Dedifferentiated amniotic fluid mesenchymal stem cell (primary cell): ENCODE results near the gene NKAIN2.
"Not testable (repeated sequence)": the region's sequence is repeated elsewhere in the genome, so short reads cannot be mapped to it uniquely, and the experiment has no call there.

ENCODE experiments used
- DNase-seq: peaks from one replicate; pipeline ENCODE4 v3.0.0-alpha.2; 2016; ENCODE audit errors: extremely low spot score

NKAIN2 gene

DNA sequence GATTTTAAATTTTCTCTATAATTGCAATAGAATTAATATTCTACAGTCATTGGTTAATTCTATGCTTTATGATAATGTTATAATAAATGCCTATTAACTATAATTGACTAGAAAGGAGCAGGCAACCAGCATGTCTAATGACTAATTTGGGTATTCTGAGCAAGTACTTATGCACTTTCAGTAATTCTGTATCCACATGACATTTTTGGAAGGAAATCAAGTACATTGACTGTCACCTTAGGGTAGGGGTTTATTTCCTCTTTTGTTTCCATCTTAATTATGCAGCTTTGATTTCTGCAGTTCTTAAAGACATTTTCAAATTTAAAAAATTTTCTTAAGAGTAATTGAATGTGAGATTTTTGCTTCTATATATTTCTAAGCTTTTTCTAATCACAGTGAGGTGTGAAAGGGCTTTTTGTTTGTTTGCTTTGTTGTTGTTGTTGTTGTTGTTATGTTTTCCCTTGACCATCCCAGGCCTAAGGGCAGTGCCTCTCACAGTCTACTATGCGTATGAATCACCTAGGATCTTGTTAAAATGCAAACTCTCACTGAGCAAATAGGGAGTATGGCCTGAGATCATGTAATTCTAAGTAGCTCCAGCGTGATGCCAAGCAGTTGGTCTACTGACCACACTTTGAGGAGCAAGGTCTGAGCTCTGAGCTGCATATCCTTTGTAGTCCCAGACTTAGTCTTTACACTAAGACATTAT lies 691.4 kb downstream of the NKAIN2 start:
- DNase-seq, result no peak

DNA sequence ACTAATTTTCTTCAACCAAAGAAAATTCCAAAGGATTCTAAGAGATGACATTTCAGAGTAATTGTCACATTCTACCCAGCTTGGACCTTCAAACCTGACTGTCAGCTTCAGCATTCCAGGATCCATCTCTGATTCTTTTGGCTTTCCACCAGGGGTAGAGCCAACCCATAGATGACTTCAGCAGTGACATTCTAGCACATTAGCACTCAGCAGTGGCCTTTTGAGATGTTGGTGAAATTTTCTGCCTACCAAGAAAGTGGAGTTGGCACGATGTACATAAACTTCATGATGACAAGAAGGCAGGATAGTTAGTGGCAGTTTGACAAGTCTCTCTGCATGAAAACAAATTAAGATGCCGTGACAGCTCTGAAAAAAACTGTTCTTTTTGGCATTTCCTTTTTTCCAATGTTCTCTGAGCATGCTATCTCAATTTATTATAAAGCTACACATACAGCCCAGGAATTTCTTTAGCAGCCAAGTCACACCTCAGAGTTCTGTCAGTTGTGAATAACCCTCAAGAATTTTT lies 692.1 kb downstream of the NKAIN2 start:
- no peak for DNase-seq

DNA sequence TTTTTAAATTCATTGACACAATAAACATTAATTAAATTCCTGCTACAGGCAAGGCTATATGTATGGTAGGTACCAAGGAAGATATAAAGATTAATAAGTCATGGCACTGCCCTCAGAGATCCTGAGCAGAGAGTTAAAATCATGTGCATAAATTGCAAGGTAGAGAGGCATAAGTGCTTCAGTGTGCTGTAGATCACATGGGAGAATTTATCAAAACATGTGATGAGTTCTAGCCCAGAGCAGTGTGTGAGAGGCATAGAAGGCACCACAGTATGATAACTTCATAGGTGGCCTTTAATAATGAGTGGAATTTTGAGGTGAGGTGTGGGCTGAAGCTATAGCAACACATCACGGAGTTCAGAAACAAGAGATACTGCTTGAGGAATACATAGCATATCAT lies 692.7 kb downstream of the NKAIN2 start:
- no peak for DNase-seq

DNA sequence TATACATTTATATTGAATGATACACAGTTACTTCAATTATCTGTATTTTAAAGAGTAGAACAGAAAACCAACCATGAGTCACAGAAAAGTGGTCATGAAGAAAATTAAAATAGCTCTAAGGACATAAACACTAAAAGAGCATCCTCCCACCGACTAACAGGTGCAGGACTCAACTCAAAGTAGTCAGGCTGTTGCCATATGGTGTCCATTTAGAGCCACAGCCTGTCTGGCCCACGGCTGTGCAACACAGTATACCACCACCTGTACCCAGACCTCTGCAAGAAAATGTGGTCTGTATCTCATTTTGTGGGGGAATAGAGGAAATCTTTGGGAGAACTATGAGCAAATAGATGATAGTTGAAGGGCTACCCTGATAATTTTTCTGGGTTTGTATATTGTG lies 708.8 kb downstream of the NKAIN2 start:
- DNase-seq, result no peak

DNA sequence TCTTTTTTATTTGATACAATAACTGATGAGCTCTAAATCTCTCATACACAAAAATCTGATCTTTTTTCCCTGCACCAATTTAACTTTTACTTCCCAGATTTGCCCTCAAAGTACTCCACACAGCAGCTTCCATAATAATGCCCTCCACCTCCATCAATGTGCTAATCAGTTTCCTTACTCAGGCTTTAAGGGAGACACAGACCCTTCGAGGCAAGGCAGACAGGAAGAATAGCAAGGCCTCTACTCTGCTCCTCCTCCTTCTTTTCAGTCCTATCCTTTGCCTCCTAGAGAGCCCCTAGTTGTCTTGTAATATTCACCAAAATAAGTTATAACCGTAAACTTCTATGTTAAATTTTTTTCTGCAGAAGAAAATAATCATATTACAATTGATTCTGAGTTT lies 713.7 kb downstream of the NKAIN2 start:
- DNase-seq, result no peak

DNA sequence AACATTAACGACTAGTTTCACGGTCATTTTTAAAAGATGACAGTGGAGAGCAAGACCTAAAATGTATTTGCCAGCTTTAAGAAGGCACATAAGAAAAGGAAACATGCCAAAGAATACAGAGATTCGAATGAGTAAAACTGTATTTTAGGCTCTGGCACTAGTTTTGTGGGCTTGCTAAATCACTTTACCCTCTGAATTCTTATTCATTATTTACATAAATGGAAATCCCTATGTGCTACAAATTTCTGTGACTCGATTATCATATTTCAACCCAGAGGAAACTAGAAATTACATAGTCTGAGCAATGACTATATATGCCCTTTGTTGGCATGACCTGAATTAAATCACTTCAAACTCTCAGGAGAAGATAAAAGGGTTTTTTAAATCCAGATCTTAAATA lies 716.8 kb downstream of the NKAIN2 start:
- DNase-seq, result no peak

DNA sequence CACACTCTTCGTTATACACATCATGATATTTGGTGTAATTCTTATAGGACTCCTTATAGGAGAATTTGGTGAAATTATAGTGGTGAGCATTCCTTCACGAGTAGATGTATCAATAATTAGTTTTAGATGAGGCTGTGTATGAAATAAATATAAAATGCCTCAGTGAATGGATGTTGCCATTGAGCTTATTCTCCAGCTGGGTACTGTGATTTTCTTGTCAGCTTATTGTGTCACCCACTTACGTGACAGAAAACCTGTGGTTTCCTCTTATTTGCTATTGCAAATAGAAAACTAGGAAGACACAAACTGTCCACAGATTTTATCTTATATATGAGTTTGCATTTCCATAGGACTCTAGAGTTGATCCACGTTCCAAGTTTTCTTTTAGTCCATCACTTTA lies 718.7 kb downstream of the NKAIN2 start:
- no peak for DNase-seq

DNA sequence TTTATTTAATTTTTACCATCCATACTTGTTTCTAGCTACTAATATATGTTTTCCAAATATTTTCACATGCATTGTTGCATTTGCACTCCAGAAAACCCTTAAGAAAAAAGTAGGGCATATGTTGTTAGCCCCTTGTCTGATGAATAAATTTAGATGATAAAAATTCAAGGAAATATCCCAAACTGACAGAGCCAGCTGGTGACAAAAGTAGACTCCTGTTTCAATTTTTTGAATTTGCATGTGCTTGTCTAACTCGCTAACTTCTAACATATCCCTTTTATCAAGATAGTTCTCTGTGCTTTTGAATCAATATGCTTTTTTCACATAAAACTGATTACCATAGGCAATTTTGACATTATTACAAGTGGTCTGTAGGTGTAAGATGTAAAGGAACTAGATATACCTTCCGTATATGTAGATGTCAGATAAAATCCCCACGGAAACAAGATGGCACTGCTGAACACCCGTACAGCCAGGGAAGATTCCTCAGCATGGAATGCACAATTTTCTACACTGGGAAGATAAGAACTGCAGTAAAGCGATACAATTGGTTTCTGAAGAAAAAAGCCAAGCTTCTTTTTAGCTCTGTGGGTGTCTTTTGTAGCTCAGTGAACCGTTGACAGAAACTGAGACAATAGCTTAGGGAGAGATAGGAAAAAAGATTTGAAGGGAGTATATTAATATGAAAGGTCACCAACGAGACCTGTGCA lies 721.0 kb downstream of the NKAIN2 start:
- DNase-seq, result no peak

DNA sequence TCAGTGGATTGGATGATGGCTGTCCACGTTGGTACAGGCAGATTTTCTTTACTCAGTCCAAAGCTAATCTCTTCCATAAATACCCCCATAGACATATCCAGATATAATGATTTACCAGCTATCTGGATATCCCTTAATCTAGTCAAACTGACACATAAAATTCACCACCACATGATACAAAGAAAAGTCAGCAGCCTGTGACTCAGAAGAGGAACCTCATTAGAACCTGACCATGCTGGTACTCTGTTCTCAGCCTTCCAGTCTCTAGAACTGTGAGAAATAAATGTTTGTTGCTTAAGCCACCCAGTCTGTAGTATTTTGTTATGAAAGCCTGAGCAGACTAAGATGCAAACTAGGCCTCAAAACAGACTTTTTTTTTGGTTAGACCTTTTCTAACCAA lies 727.3 kb downstream of the NKAIN2 start:
- no peak for DNase-seq

DNA sequence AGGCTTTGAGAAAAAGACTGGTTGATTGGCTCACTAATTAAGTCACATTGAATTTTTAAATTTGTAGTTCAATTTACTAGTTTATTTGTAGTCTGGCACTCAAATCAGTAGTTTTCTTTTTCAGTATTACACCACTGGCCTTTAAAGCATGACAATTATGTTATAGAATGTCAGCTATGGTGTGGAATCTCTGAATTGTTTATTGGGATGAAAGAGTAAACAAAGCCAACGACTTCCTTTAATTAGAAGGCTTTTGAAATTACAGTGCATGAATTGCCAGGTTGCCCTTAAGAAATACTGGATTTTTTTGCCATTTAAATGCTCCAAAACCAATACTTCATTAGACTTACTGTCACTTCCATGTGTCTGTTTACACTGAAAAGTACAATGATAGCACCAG lies 731.6 kb downstream of the NKAIN2 start:
- DNase-seq, result no peak

DNA sequence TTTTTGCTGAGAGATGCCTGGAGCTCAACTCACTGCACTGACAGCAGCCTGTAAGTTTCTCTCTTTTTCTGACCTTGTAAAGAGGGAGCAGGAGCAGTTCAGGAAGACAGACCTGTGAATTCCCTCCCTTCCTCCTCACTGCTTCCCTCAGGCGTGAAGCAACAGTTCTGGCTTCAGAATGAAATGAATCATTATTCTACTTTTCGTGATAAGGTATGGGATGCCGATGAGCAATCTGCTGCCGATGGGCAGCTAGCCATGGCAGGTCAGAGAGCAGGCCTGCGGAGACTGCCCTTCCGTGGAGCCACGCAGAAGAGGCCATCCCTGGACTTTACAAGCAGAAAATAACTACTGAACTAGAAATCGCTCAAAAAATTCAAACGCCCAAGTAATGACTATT lies 732.1 kb downstream of the NKAIN2 start:
- no peak for DNase-seq

DNA sequence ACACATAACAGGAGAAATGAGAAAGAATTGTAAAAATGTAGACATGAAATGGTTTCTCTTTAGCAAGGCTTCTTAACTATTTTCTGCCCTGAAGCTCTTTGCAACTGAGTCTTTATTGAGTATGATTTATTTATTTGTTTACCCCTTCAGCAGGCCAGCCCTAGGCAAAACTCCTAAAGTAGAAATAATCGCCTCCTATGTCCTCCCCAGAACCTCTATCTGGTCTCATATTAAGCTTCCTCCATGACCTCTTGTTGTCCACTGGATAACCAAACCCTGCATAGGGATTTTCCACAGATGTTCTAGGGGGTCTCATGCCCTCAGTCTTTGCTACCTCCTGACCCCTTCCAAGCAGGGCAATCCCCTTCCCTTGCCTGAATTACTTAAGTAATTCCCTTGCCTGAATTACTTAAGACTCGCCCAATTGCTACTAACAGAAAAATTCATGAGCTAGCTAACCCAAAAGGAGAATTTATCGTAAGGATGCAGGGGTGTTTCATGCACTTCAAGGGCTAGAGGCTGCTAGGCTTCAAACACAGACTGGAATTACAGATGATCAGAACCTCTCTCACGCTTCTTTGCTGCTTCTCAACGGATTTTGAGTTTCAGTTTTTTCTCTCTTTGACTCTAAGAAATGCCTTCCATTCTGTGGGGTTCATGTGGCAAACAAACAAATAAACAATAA lies 732.6 kb downstream of the NKAIN2 start:
- no peak for DNase-seq

DNA sequence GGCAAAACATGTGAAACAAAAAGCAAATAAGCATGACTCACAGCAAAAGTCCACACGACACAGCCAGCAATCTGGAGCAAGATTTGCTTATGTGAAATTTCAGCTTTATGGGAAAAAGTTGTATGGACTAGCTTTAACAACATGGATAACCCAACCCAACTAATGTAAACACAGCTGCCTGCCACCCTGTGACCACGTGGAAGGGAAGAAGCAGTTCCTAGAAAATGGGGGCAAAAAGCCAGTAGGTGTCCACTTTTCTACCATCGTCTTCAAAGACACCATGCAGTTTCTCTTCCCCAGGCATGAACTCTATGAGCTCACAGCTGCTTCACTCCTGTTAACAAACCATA lies 733.2 kb downstream of the NKAIN2 start:
- DNase-seq, result no peak

DNA sequence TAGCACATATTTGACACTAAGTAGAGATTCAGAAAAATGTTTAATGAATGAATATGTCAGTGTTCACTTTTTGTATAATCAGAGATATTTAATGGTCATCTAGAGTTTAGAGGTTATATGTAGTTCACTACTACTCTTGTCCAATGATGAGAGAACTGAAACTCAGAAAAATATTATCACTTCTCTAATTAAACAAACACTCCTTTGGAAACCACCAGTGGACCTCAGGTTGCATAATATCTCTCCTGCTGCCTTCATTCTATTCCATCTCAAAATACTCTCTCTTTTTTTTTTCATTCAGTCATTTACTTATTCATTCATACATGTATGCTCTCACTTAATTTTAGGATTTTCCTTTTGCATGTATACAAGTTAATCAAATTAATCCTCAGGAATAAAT lies 735.4 kb downstream of the NKAIN2 start:
- DNase-seq, result no peak

DNA sequence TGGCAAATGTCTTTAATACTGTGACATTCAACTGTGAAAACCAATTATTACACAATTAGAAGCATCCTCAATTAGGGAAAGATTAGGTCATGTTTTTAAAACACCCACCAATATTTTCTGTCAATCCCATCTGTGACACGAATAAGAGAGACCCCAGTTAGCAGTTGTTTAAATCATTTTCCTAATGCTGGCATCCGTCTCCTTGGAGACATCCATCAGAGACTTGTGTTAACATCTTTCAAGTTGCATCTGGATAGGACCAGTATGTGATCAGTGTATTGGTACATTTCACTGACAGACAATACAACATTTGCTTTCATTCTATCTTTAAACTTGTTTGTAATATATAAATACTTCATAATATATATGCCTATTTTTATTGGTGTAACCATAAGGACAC lies 737.9 kb downstream of the NKAIN2 start:
- DNase-seq, result no peak

DNA sequence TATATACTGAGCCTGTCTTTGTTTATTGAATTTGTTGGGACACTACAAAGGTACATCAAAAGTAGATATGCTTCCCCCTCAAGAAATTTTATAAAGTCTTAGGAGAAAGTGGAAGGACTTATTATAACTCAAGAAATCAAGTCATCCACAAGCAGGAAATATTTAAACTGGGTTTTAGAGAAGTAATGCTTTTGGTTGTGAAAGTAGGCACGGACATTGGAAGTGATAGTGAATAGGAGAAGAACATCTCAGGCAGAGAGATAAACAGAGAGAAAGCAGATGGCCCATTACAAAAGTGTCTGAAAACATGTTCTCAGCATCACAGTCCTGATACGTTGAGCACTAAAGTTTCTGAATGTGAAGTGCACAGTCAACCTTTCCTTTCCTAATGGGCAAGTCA lies 742.9 kb downstream of the NKAIN2 start:
- DNase-seq, result no peak

DNA sequence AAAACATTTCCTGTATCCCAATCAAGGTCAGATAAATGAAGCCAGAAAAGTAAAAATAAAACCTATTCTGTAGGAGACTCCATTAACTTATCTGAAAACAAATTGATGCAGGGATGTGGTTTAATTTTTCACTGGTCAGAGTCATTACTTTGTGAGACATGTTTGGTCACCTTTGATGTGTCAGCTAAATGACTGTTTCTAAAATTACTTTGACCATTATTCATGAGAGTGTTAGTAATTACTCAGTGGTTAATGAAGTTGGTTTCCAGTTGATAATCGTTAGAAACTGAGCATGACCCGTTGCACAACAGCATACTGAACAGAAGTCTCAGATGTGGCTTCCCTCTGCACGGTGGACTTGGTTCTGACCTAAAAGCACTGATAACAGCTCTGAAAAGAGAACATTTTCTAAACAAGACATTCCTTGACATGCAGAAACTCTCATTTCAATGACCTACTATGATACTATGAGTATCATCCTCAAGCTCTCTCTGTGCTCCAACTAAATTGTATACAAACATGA lies 748.1 kb downstream of the NKAIN2 start:
- DNase-seq, result no peak

DNA sequence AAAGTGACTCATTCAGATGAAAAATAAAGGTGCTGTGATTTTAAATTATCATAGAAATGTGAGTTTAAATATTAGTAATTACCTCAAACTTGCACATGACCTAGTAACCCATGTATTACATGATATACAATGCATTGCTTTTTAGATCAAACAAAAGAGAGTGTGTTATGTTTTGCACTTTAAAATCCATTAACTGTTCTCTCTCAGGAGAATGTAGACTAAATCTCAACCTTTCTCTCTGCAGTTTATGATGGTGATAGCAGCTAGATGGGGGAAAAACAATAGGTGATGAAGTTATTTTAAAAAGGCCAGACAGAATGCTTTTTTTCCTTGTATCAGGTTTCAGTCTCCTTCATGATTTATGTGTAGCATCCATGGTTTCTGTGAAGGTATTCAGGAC lies 754.2 kb downstream of the NKAIN2 start:
- no peak for DNase-seq

DNA sequence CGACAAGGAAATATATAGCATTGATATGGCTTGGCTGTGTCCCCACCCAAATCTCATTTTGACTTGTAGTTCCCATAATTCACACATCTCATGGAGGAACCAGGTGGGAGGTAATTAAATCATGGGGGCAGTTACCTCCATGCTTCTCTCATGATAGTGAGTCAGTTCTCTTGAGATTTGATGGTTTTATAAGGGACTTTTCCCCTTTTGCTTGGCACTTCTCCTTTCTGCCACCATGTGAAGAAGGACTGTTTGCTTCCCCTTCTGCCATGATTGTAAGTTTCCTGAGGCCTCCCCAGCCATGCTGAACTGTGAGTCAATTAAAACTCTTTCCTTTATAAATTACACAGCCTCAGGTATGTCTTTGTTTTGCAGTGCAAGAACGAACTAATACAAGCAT lies 756.4 kb downstream of the NKAIN2 start:
- not testable (repeated sequence) for DNase-seq

DNA sequence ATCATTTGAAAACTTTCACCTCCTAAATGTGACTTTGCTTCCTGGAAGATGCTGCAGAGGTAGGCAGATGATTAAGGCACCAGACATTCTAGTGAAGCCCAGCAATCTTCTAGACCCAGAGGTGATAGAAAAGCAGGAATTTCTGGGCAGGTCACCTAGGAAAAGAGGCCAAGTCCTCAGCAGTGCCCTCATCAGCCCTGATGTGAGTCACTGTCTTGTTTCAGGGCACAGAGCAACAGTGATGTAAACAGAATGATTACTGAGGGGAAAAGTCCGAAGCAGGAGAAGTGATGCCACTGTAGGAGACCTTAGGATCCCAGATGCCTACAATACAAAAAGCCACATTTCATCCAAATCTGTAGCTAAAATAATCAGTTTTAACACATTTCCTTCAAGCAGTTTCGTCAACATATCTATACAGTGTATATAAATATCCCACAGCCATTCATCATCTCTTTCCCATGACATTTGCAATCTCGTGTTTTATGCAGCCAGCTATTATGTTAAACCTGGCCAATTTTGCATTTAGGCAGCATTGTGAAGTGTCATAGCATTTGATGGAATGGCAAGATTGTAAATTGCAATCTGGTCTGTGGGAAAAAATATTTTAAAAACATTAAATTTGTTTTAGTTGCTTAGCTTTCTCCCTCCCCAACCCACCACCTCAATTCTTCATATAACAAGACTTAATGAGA lies 757.4 kb downstream of the NKAIN2 start:
- DNase-seq, result no peak

DNA sequence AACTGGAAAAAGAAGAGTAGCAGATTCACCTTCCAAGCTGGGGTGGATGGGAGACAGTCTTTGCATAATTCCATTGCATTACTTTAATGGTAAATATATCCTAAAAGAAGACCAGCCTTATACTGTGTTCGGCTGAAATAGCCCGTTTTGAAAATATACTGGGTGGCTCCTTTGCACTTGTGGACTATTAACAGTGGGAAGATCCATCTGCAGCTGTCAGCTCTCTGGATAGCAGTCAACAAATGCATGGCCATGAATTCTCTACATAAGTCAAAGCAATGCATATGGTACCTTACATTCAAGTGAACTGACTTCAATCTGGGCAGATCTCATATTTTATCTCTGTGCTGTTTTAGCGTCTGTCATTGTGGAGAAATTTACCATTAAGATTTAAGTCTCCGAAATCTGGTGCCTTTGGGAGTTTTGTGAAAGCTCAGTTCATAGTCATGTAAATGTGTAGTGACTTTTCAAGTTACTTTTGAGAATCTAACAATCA lies 758.0 kb downstream of the NKAIN2 start:
- no peak for DNase-seq

DNA sequence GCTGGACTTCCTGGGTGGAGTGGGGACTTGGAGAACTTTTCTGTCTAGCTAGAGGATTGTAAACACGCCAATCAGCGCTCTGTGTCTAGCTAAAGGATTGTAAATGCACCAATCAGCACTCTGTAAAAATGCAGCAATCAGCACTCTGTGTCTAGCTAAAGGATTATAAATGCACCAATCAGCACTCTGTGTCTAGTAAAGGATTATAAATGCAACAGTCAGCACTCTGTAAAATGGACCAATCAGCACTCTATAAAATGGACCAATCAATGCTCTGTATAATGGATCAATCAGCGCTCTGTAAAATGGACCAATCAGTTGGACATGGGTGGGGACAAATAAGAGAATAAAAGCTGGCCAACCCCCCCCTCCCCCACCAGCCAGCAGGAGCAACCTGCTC lies 760.5 kb downstream of the NKAIN2 start:
- DNase-seq, result not testable (repeated sequence)
